Stimulated activated CD8-positive, alpha-beta memory T cell treated with anti-CD3 and anti-CD28 coated beads, Interleukin-7, amount 100 ng/mL, for 4 hours (primary cell): Measurements from ENCODE around the gene IFITM10.

ENCODE experiments used
- DNase-seq, 2 donors: peaks; one replicate each; pipeline ENCODE4 v3.0.0-alpha.2; 2020; ENCODE audit warnings: low read depth in 2 of 2

Gene IFITM10

DNA sequence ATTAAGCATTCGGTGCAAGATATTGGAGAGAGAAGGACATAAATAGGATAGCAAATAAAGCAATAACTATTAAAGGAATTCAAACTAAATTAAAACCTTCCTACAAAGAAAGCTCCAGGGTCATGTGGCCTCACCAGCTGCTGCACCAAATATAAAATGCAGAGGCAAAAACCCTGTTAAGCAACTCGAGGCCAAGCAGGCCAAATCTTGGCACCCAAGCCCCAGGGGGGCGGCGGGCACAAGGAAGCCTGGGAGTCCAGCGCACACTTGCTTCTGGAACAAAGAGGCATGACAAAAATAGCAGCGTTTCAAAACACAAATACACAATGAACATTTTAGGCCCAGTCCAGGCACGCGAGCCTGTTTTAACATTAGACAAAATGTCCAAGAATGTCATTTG, 32.6 kb downstream of the IFITM10 start:
- DNase-seq: no peak

DNA sequence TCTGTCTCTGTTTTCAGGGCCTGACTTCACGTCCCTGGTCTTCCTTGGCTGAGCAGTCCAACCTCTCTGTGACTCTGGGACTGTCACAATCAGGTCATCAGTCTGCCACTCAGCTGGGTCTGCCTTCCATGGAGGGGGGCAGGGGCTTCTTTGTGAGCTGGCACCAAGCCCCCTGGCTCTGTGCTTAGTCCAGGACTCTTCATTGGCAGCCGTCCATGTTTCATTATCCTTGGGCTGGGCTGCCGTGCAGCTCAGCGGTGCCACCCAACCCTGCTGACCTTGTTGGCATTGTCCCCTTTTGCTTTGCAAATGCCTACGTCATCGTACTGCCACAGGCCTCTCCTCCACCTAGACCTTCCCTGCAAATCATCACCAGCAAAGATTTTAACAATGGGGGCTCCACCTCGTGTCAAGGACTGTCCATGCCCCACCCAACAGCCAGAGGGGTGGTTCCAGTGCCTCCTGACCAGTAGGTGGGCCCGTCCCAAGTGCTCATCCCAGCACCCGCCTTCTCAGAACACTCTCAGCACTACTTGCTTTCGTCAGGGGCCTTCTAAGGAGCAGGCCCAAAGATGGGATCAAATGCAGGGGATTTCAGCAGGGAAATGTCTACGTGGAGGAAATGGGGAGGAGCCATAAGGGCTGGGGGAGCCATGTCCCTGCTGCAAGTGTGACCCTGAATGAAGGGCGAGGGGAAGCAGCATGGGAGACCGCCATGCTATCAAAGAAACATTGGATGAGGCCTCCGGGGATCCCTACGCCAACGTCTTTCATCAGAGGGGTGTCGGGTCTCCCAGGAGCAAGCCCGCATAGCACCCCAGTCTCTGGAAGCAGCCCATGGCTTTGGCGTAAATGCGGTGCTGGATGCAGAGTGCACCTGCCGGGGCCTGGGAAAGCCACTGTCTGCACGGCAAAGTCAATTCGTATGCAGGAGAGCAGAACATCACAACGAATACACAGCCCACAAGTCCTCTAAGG, 35.2 kb downstream of the IFITM10 start:
- DNase-seq: no peak

- no peak for DNase-seq
Measured at GRCh38 chr11:1708716-1709115, 41.7 kb downstream of the IFITM10 start.

DNA sequence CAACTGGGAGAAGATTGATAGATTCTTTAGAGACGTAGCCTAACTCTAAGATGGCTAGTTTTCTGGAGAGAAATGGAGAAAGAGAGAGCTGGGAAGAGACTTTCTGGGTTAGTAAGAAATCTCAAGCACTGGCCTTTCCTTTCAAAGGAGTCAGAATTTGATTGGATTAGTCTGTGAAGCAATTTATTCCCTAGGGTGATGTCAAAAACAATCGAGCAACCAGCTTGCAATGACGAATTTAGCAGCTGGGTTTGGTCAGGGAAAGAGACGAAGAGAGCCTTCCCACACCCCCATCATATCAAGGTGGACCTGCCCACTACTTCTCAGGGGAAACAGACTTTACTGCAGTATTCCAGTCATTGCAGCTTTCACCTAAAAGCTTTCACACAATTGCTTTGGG, 42.6 kb downstream of the IFITM10 start:
- DNase-seq: no peak

DNA sequence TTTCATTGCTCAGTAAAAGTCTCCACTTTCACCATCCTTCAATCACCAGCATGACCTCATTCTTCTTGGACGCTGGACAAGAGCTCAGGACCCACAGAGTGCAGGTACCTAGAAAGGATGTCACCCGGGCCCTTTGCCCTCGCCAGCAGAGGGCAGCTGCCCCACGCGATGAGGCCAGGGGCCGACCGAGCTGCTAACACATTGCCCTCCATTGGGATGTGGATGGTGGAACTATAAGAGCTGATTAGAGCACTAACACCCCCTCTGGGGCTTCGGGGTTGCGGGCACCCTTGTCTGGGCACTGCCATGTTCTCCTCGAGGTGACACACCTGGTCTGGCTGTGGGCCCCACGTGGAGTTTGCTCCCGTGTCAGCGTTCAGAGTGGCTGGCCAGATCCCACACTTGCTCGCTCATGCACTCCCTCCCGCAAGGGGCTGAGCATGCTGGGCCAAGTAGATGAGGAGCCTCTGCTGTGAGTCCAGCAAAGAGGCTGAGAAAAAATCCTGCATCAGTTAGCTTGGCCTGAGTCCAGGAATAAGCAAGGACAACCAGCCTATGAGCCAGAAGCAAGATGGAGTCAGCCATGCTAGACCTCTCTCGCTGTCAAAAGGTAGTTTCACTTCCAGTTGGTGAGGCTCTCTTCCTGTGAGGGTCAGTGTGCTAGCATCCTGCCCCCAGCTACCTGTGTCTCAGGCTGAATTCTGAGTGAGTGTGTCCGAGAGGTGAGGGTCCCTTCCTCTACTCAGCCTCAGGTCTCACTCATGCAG, 43.6 kb downstream of the IFITM10 start:
- DNase-seq: no peak

DNA sequence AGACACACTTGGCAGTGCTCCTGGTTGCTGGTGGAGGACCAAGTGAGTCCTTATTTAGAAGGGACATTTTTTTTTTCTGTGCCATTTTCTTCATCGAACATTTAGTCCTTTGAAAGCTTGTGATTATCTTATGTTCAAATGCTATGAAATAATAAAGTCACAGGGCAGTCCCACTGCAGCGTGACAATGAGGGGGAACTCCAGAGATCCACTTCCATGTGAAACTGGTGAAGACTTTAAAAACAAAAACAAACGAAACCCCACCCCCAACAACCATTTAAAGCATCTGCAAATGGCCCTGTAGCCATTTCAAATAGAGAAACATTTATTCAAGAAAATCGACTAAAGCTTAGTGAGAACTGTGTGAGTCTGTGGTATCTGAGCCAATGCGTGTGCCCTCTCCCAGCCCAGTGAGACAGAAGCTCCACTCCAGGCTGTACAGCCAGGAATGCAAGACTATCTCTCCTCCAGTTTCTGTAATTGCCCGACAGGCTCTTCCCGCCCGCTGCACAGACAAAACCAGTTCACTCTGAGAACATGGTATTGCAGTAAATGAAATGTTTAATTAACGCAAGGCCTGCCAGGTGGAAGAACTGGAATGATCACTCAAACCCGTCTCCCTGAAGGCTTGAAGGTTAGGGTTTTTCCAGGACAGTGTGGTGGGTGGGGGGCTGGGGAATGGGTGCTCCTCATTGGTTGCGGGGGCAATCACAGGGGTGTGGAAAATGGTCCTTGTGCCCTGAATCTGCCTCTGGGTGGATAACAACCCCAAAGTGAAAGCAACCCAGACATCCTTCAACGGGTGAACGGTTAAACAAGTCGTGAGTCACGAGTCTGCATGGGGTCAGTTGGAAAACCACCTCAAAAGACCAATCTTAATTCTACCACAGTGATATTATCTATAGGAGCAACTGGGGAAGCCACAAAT, 45.0 kb downstream of the IFITM10 start:
- no peak for DNase-seq

- DNase-seq: no peak
Measured at GRCh38 chr11:1703146-1703545, 47.2 kb downstream of the IFITM10 start.

DNA sequence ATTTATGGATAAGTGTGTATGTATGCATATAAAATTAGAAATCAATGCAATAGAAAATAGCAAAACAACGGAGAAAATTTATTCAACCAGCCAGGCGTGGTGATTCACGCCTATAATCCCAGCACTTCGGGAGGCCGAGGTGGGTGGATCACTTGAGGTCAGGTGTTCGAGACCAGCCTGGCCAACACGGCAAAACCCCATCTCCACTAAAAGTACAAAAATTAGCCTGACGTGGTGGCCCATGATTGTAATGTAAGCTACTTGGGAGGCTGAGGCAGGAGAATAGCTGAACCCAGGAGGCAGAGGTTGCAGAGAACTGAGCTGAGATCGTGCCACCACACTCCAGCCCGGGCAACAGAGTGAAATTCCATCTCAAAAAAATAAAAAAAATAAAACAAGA, 47.9 kb downstream of the IFITM10 start:
- DNase-seq: no peak

- no peak for DNase-seq
Measured at GRCh38 chr11:1701091-1701807, 49.1 kb downstream of the IFITM10 start.

- DNase-seq: no peak
Measured at GRCh38 chr11:1699771-1700170, 50.6 kb downstream of the IFITM10 start.

DNA sequence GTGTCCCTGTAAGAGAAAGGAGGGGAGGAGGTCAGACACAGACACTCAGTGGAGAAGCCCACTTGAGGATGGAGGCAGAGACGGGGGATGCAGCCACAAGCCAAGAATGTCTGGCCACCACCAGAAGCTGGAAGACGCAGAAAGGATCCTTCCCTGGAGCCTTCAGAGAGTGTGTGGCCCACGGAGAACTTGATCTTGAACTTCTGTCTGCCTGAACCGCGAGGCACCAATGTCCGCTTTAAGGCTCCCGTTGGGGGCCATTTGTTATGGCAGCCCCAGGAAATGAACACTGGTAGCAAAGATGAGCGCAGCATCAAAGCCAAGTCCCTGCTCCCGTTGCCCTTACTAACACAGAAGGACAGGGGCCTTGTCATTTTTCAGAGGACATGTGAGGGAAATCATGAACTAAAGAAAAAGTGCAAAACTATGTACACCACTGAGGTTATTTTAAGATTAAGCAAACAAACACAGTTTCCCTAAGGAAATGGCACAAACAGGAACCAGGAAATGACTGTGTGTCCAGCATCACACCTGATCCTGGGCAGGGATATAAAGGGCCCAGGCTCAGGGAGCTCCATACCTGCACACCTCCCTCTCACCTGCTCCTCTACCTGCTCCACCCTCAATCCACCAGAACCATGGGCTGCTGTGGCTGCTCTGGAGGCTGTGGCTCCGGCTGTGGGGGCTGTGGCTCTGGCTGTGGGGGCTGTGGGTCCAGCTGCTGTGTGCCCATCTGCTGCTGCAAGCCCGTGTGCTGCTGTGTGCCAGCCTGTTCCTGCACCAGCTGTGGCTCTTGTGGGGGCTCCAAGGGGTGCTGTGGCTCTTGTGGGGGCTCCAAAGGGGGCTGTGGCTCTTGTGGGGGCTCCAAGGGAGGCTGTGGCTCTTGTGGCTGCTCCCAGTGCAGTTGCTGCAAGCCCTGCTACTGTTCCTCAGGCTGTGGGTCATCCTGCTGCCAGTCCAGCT, 53.5 kb downstream of the IFITM10 start, which contains the start of gene KRTAP5-6:
Gene KRTAP5-6, plus strand, starts transcription at position 588 of the 963 bp plus-strand sequence. Its CDS starts 51 bp downstream, at position 639.
- DNase-seq: no peak

DNA sequence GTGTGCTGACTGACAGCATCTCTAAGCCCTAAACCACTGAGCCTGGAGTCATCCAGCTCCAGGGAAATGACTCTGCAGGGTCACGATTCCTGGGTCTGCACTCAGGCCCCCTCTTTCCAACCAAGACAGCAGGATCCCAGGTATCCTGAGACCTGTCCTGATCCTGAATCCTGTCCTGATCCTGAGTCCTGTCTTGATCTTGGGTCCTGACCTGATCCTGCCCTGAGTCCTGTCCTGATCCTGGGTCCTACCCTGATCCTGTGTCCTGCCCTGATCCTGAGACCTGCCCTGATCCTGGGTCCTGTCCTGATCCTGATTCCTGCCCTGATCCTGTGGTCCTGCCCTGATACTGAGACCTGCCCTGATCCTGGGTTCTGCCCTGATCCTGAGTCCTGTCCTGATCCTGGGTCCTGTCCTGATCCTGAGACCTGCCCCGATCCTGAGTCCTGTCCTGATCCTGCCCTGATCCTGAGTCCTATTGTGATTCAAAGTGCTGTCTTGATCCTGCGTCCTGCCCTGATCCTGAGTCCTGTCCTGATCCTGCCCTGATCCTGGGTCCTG, 54.8 kb downstream of the IFITM10 start:
- no peak for DNase-seq

- DNase-seq: no peak
Measured at GRCh38 chr11:1694846-1695547, 55.4 kb downstream of the IFITM10 start.

DNA sequence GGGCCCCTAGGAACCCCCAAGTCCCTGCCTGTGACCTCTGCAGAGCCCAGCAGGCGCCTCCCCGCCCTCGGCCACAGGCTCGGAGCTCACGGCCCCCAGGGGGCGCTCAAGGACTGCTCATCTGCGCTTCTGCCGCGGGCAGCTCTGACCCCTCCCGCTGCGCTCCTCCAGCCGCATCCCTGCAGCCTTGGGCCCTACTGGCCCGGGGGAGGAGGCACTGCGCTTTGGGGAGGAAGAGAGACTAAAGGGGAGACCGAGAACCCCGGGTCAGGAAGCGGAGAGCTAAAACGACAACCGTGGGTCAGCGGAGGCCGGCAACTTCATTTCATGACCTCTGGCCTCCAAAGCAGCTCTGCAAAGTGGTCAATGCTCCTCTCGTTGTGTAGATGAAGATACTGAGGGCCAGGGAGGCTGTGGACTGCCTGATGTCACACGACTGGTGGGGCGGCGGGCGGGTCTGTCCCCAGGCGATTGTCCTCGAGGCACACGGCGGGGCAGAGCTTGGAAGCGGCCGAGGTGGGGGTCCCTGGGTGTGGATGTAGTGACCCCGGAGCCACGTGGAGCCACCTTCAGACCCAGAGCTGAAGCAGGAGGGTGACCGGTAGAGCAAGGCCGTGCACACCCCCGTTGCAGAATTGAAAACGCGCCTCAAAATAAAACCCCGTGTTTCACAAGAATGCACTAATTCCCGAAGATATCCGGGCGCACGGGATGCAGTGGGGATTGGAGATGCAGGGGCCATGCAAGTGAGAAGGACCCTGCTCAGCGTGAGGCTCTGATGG, 56.1 kb downstream of the IFITM10 start:
- peak; percentile 41 to 68 for DNase-seq

DNA sequence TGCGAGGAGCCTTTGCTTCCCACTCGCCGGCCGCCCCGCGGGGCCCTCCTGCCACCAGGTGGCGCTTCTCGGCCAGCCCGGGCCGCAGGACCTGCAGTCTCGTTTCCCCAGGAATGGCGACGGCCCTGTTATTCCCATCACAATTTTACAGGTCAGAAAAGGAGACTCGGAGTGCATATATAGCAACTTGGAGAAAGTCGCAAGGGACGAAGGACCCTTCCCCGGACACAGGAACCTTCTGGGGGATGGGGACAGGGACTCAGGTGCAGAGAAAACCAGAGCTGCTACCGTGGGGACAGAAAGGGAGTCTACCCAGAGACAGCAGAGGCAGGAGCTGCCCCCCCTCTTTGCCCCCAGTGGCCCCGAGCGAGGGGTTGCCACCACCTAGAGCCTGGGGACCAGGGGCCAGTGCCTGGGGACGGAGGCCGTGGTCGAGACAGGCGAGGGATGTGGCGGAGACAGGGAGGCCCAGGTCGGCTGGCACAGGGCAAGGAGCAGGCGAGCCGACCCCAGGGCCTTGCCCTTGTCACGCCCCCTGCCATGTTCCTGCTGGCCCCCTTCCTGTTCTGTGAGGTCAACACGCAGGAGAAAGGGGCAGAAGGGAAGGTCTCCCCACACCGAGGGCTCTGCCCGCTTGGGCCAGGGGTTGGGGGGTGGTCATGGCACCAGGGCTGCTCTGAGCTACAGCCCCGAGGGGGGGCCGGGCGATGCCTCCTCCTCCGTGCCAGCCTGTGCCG, 56.9 kb downstream of the IFITM10 start:
- peak; percentile 30 to 54 for DNase-seq

DNA sequence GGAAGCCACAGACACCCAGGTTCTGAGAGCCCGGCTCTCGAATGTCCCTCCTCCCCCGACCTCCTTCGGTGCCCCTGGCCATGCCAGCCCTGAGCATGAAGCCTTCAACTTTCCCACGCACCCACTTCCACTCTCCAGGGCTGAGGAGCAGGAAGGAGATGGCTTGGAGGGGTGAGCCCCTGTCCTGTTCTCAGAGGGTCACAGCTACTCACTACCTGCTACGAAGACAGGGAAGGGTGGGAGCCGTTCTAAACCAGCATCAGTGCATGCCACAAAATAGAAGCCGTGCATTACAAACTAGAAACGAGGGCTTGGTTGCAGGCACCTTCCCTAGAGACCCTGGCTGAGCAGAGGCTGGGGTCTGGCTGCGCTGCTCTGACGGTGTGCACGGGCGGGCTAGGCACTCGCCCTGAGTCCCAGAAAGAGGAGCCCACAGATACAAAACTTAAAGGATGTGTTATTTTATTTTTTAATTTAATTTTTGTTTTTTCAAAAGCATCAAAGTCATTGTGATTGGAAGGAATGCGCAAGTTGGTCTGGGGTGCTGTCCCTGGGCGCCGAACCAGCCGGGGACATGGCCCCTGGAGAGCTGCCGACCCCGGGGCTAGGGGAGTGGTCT, 57.6 kb downstream of the IFITM10 start:
- no peak for DNase-seq
